Measurements from ENCODE around the gene PPM1E.

Gene PPM1E

GRCh38 chr17:58875261-58875660 is 119.6 kb downstream of the PPM1E start:
- Histone ChIP-seq H3K27ac (ENCODE audit: insufficient read depth, low read length, poor library complexity, severe bottlenecking) (no peak overlapping the region), H3K4me1 (ENCODE audit: control insufficient read depth, insufficient read depth, low read length, poor library complexity, severe bottlenecking) (no peaks in the 10 kb centered on the region), H3K27me3 (replicated peaks; ENCODE audit: control insufficient read depth, insufficient read depth, low read length, poor library complexity, severe bottlenecking) (no peaks in the 10 kb centered on the region), H3K4me3 (ENCODE audit: insufficient read depth, low read depth, low read length, poor library complexity, severe bottlenecking) (no peak overlapping the region), H3K9me3 (ENCODE audit: control insufficient read depth, low read length) (no peaks in the 10 kb centered on the region), H3K36me3 (ENCODE audit: control insufficient read depth, insufficient read depth, low read length) (no peaks in the 10 kb centered on the region)
- no peak for DNase-seq

GRCh38 chr17:58884161-58884560 is 128.5 kb downstream of the PPM1E start:
- Histone ChIP-seq H3K4me3 (ENCODE audit: insufficient read depth, low read depth, low read length, poor library complexity, severe bottlenecking) (no peak overlapping the region), H3K27me3 (replicated peaks; ENCODE audit: control insufficient read depth, insufficient read depth, low read length, poor library complexity, severe bottlenecking) (peaks cover 4% of the 10 kb centered on the region), H3K27ac (ENCODE audit: insufficient read depth, low read length, poor library complexity, severe bottlenecking) (no peak overlapping the region), H3K36me3 (ENCODE audit: control insufficient read depth, insufficient read depth, low read length) (no peaks in the 10 kb centered on the region), H3K4me1 (ENCODE audit: control insufficient read depth, insufficient read depth, low read length, poor library complexity, severe bottlenecking) (no peaks in the 10 kb centered on the region), H3K9me3 (ENCODE audit: control insufficient read depth, low read length) (no peaks in the 10 kb centered on the region)
- no peak for DNase-seq

- H3K27ac ChIP-seq (ENCODE audit: insufficient read depth, low read length, poor library complexity, severe bottlenecking) = no peak overlapping the region
- no peaks in the 10 kb centered on the region for H3K36me3 ChIP-seq (ENCODE audit: control insufficient read depth, insufficient read depth, low read length)
- DNase-seq = no peak
Measured at GRCh38 chr17:58886514-58886913, 130.9 kb downstream of the PPM1E start.

GRCh38 chr17:58889928-58890327 is 134.3 kb downstream of the PPM1E start:
- Histone ChIP-seq H3K9me3 (ENCODE audit: control insufficient read depth, low read length) (no peaks in the 10 kb centered on the region), H3K36me3 (ENCODE audit: control insufficient read depth, insufficient read depth, low read length) (no peaks in the 10 kb centered on the region), H3K27ac (ENCODE audit: insufficient read depth, low read length, poor library complexity, severe bottlenecking) (no peak overlapping the region), H3K4me1 (ENCODE audit: control insufficient read depth, insufficient read depth, low read length, poor library complexity, severe bottlenecking) (no peaks in the 10 kb centered on the region), H3K4me3 (ENCODE audit: insufficient read depth, low read depth, low read length, poor library complexity, severe bottlenecking) (no peak overlapping the region), H3K27me3 (replicated peaks; ENCODE audit: control insufficient read depth, insufficient read depth, low read length, poor library complexity, severe bottlenecking) (no peaks in the 10 kb centered on the region)
- DNase-seq = no peak

More at GRCh38 chr17:58886514-58886913, 130.9 kb downstream of the PPM1E start:
- peaks cover 4% of the 10 kb centered on the region for H3K27me3 ChIP-seq (replicated peaks; ENCODE audit: control insufficient read depth, insufficient read depth, low read length, poor library complexity, severe bottlenecking)
- H3K4me1 ChIP-seq (ENCODE audit: control insufficient read depth, insufficient read depth, low read length, poor library complexity, severe bottlenecking) = no peaks in the 10 kb centered on the region
- no peaks in the 10 kb centered on the region for H3K9me3 ChIP-seq (ENCODE audit: control insufficient read depth, low read length)
- H3K4me3 ChIP-seq (ENCODE audit: insufficient read depth, low read depth, low read length, poor library complexity, severe bottlenecking) = no peak overlapping the region

- H3K27ac ChIP-seq (ENCODE audit: insufficient read depth, low read length, poor library complexity, severe bottlenecking) = no peak overlapping the region
- H3K36me3 ChIP-seq (ENCODE audit: control insufficient read depth, insufficient read depth, low read length) = no peaks in the 10 kb centered on the region
- H3K4me3 ChIP-seq (ENCODE audit: insufficient read depth, low read depth, low read length, poor library complexity, severe bottlenecking) = no peak overlapping the region
- no peaks in the 10 kb centered on the region for H3K27me3 ChIP-seq (replicated peaks; ENCODE audit: control insufficient read depth, insufficient read depth, low read length, poor library complexity, severe bottlenecking)
- H3K9me3 ChIP-seq (ENCODE audit: control insufficient read depth, low read length) = no peaks in the 10 kb centered on the region
- H3K4me1 ChIP-seq (ENCODE audit: control insufficient read depth, insufficient read depth, low read length, poor library complexity, severe bottlenecking) = no peaks in the 10 kb centered on the region
- no peak for DNase-seq
Measured at GRCh38 chr17:58899191-58899590, 143.5 kb downstream of the PPM1E start.

GRCh38 chr17:58902322-58902721 is 146.7 kb downstream of the PPM1E start:
- DNase-seq = no peak
- Histone ChIP-seq H3K9me3 (ENCODE audit: control insufficient read depth, low read length) (no peaks in the 10 kb centered on the region), H3K27me3 (replicated peaks; ENCODE audit: control insufficient read depth, insufficient read depth, low read length, poor library complexity, severe bottlenecking) (no peaks in the 10 kb centered on the region), H3K27ac (ENCODE audit: insufficient read depth, low read length, poor library complexity, severe bottlenecking) (no peak overlapping the region), H3K36me3 (ENCODE audit: control insufficient read depth, insufficient read depth, low read length) (no peaks in the 10 kb centered on the region), H3K4me1 (ENCODE audit: control insufficient read depth, insufficient read depth, low read length, poor library complexity, severe bottlenecking) (no peaks in the 10 kb centered on the region), H3K4me3 (ENCODE audit: insufficient read depth, low read depth, low read length, poor library complexity, severe bottlenecking) (no peak overlapping the region)

- no peak for DNase-seq
- Histone ChIP-seq H3K4me3 (ENCODE audit: insufficient read depth, low read depth, low read length, poor library complexity, severe bottlenecking) (no peak overlapping the region), H3K27me3 (replicated peaks; ENCODE audit: control insufficient read depth, insufficient read depth, low read length, poor library complexity, severe bottlenecking) (peaks cover 4% of the 10 kb centered on the region), H3K4me1 (ENCODE audit: control insufficient read depth, insufficient read depth, low read length, poor library complexity, severe bottlenecking) (no peaks in the 10 kb centered on the region), H3K36me3 (ENCODE audit: control insufficient read depth, insufficient read depth, low read length) (no peaks in the 10 kb centered on the region), H3K27ac (ENCODE audit: insufficient read depth, low read length, poor library complexity, severe bottlenecking) (no peak overlapping the region), H3K9me3 (ENCODE audit: control insufficient read depth, low read length) (peaks cover 4% of the 10 kb centered on the region)
Measured at GRCh38 chr17:58911741-58912343, 156.2 kb downstream of the PPM1E start.

GRCh38 chr17:58913552-58913951 is 157.9 kb downstream of the PPM1E start:
- Histone ChIP-seq H3K4me3 (ENCODE audit: insufficient read depth, low read depth, low read length, poor library complexity, severe bottlenecking) (no peak overlapping the region), H3K27me3 (replicated peaks; ENCODE audit: control insufficient read depth, insufficient read depth, low read length, poor library complexity, severe bottlenecking) (peaks cover 4% of the 10 kb centered on the region)

GRCh38 chr17:58913971-58914769 is 158.5 kb downstream of the PPM1E start:
- Histone ChIP-seq H3K27ac (ENCODE audit: insufficient read depth, low read length, poor library complexity, severe bottlenecking) (no peak overlapping the region), H3K27me3 (replicated peaks; ENCODE audit: control insufficient read depth, insufficient read depth, low read length, poor library complexity, severe bottlenecking) (peaks cover 4% of the 10 kb centered on the region)
- no peak for DNase-seq

More at GRCh38 chr17:58913552-58913951, 157.9 kb downstream of the PPM1E start:
- H3K27ac ChIP-seq (ENCODE audit: insufficient read depth, low read length, poor library complexity, severe bottlenecking) = no peak overlapping the region
- H3K9me3 ChIP-seq (ENCODE audit: control insufficient read depth, low read length) = peaks cover 4% of the 10 kb centered on the region
- DNase-seq = no peak
- H3K36me3 ChIP-seq (ENCODE audit: control insufficient read depth, insufficient read depth, low read length) = no peaks in the 10 kb centered on the region
- no peaks in the 10 kb centered on the region for H3K4me1 ChIP-seq (ENCODE audit: control insufficient read depth, insufficient read depth, low read length, poor library complexity, severe bottlenecking)

GRCh38 chr17:58917228-58917627 is 161.6 kb downstream of the PPM1E start:
- no peak overlapping the region for H3K4me3 ChIP-seq (ENCODE audit: insufficient read depth, low read depth, low read length, poor library complexity, severe bottlenecking)
- H3K9me3 ChIP-seq (ENCODE audit: control insufficient read depth, low read length) = no peaks in the 10 kb centered on the region
- H3K27me3 ChIP-seq (replicated peaks; ENCODE audit: control insufficient read depth, insufficient read depth, low read length, poor library complexity, severe bottlenecking) = peaks cover 4% of the 10 kb centered on the region
- no peaks in the 10 kb centered on the region for H3K4me1 ChIP-seq (ENCODE audit: control insufficient read depth, insufficient read depth, low read length, poor library complexity, severe bottlenecking)
- H3K27ac ChIP-seq (ENCODE audit: insufficient read depth, low read length, poor library complexity, severe bottlenecking) = no peak overlapping the region
- H3K36me3 ChIP-seq (ENCODE audit: control insufficient read depth, insufficient read depth, low read length) = no peaks in the 10 kb centered on the region
- no peak for DNase-seq

More at GRCh38 chr17:58913971-58914769, 158.5 kb downstream of the PPM1E start:
- Histone ChIP-seq H3K36me3 (ENCODE audit: control insufficient read depth, insufficient read depth, low read length) (no peaks in the 10 kb centered on the region), H3K4me3 (ENCODE audit: insufficient read depth, low read depth, low read length, poor library complexity, severe bottlenecking) (no peak overlapping the region), H3K9me3 (ENCODE audit: control insufficient read depth, low read length) (peaks cover 4% of the 10 kb centered on the region), H3K4me1 (ENCODE audit: control insufficient read depth, insufficient read depth, low read length, poor library complexity, severe bottlenecking) (no peaks in the 10 kb centered on the region)
